K562 (cell line): Measurements from ENCODE around the gene PNKD. TPM values are rescaled to one million over a fixed set of nuclear protein-coding genes. Genes with fewer than 3 reads are reported as not detected.

Experiments used
- C11orf30 ChIP-seq: fragments of 450-650 bp; IDR thresholded peaks from 2 replicates; pipeline ENCODE4 v1.6.1; 2016; ENCODE audit warnings: low read depth, mild to moderate bottlenecking
- CBFA2T2 ChIP-seq: fragments of 450-650 bp; conservative IDR thresholded peaks from 2 replicates; pipeline ENCODE4 v1.6.1; 2017; ENCODE audit warnings: mild to moderate bottlenecking
- HLTF ChIP-seq: fragments of 450-650 bp; IDR thresholded peaks from 2 replicates; pipeline ENCODE4 v1.6.1; 2016
- MCM2 ChIP-seq: fragments of 450-650 bp; IDR thresholded peaks from 2 replicates; pipeline ENCODE4 v1.6.1; 2017; ENCODE audit warnings: low read depth, mild to moderate bottlenecking
- MEF2D ChIP-seq: conservative IDR thresholded peaks from 2 replicates; pipeline ENCODE4 v1.6.1; 2016; ENCODE audit warnings: low read depth, missing genetic modification characterization, missing compliant biosample characterization
- MTA3 ChIP-seq: fragments of 450-650 bp; formaldehyde crosslinking; IDR thresholded peaks from 2 replicates; pipeline ENCODE4 v1.6.1; 2017; ENCODE audit warnings: mild to moderate bottlenecking, borderline replicate concordance
- NFRKB ChIP-seq: fragments of 450-650 bp; IDR thresholded peaks from 2 replicates; pipeline ENCODE4 v1.6.1; 2016; ENCODE audit warnings: low read depth
- NFYB ChIP-seq: IDR thresholded peaks from 2 replicates; pipeline ENCODE4 v1.6.1; 2011; ENCODE audit warnings: mild to moderate bottlenecking, moderate library complexity; ENCODE audit not compliant: insufficient read length; ENCODE audit errors: extremely low read depth
- POLR2B ChIP-seq: fragments of 450-650 bp; IDR thresholded peaks from 2 replicates; pipeline ENCODE4 v1.6.1; 2018; ENCODE audit warnings: low read depth; ENCODE audit not compliant: partially characterized antibody
- RBFOX2 ChIP-seq: fragments of 200-400 bp; formaldehyde crosslinking; IDR thresholded peaks from 2 replicates; pipeline ENCODE4 v1.6.1; 2017; ENCODE audit warnings: low read depth, mild to moderate bottlenecking, low read length, moderate library complexity
- TAF1 ChIP-seq: IDR thresholded peaks from 2 replicates; pipeline ENCODE4 v1.6.1; 2011; ENCODE audit warnings: mild to moderate bottlenecking, low read length, moderate library complexity; ENCODE audit not compliant: insufficient read depth, control insufficient read depth, severe bottlenecking; ENCODE audit errors: extremely low read depth
- TAL1 ChIP-seq: fragments of 450-650 bp; IDR thresholded peaks from 2 replicates; pipeline ENCODE4 v1.6.1; 2016; ENCODE audit warnings: mild to moderate bottlenecking
- YY1 ChIP-seq, 3 experiments: IDR thresholded peaks; 2 replicates each; pipeline ENCODE4 v1.6.1; 2011; ENCODE audit warnings: low read length in 2 of 3, mild to moderate bottlenecking in 2 of 3, moderate library complexity in 2 of 3, borderline replicate concordance in 1 of 3, control low read depth in 1 of 3, low read depth in 1 of 3; ENCODE audit not compliant: insufficient read depth in 3 of 3, insufficient replicate concordance in 2 of 3, control insufficient read depth in 1 of 3, insufficient read length in 1 of 3; ENCODE audit errors: extremely low read depth in 1 of 3
- ZKSCAN8 ChIP-seq: fragments of 200-800 bp; sonication (Bioruptor generic); IDR thresholded peaks from 2 replicates; pipeline ENCODE4 v1.6.1; 2016; ENCODE audit warnings: missing genetic modification characterization, missing compliant biosample characterization
- ZNF561 ChIP-seq: fragments of 450-650 bp; formaldehyde crosslinking; conservative IDR thresholded peaks from 2 replicates; pipeline ENCODE4 v1.4.0; 2020; ENCODE audit warnings: mild to moderate bottlenecking, moderate library complexity
- ZNF589 ChIP-seq: fragments of 200-800 bp; sonication (Bioruptor generic); IDR thresholded peaks from 2 replicates; pipeline ENCODE4 v1.6.1; 2016; ENCODE audit warnings: low read depth, missing genetic modification characterization, missing compliant biosample characterization
- polyA plus RNA-seq, 8 experiments: library from polyadenylated mRNA; depleted of rRNA in 4 of 8; stranded (reverse) in 5 of 8; unstranded in 3 of 8; fragments of >200 nt; fragmentation: Nextera tagmentation in 2 of 8; fragmentation: Illumina TruSeq in 1 of 8; extraction: Ambion mirVana in 2 of 8; extraction: Trizol in 1 of 8; gene quantifications; 2 replicates each; pipeline versions ENCODE4 v1.2.1 to v1.2.3, GENCODE V29; 2011 to 2014; ENCODE audit warnings: inconsistent platforms in 1 of 8, missing spikeins in 1 of 8
- total RNA-seq, 7 experiments: library from RNA; depleted of rRNA in 6 of 7; stranded (reverse); fragments of >200 nt in 6 of 7; fragmentation: Illumina TruSeq in 2 of 7; extraction: Trizol in 2 of 7; gene quantifications; 2 replicates each; pipeline versions ENCODE4 v1.2.1 to v1.2.3, GENCODE V29; 2011 to 2021; ENCODE audit warnings: low replicate concordance in 1 of 7
- TF ChIP-seq, protein P1 (sequence below): fragments of 450-650 bp; IDR thresholded peaks from 2 replicates; pipeline ENCODE4 v1.6.1; 2016
- TF ChIP-seq, protein P2 (sequence below): fragments of 250-450 bp; sonication (Bioruptor Pico); IDR thresholded peaks from 2 replicates; pipeline ENCODE4 v1.8.0; 2022; ENCODE audit warnings: moderate library complexity, mild to moderate bottlenecking, inconsistent platforms
- TF ChIP-seq, protein P3 (sequence below), 2 experiments: IDR thresholded peaks in 1 of 2; conservative IDR thresholded peaks in 1 of 2; 2 replicates each; pipeline ENCODE4 v1.6.1; 2016; ENCODE audit warnings: low read depth in 2 of 2, mild to moderate bottlenecking in 1 of 2, missing compliant biosample characterization in 1 of 2, missing genetic modification characterization in 1 of 2, moderate library complexity in 1 of 2

The PNKD gene
- total and polyA plus RNA-seq, 9 of the 15 experiments (the other 6 are each of a cell fraction or from before 2014, with no cell fraction given) = 26.0 to 105 (median 60.1) TPM

DNA sequence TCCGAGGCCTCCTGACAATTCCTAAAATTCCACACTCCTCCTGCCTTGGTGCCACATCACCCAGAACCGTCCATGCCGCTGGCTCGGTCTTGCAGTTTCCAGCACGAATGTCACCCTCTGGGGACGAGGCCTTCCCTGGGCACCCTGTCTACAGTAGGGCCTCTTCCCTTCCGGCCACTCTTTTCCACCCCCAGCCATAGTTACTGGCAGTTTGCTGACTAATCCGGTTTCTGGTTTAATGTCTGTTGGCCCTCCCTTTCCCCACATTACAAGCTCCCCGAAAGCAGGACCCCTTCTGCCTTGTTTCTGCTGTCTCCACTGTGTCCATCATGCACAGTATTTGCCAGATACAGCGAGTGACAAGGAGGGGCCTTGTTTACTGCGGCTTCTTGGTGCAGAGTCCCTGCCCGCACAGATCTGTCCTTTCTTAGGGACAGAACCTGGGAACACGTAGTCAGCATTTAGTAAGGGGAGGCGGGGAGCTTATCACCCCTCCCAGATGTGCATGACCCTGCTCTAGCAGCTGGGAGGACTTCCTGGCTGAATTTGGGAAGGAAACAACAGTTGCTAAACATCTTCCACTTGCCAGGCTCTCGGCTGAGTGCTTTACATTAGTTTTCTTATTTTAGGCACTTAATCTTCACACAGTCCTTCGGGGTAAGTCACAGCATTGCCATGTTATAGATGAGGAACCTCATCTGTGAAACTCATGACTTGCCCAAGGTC, 62.8 kb downstream of the PNKD start (continued):
- TF ChIP-seq YY1 (IDR thresholded peaks at IDR 0.05; ENCODE audit: borderline replicate concordance in 1 of 3, control insufficient read depth in 1 of 3, extremely low read depth in 1 of 3, insufficient read depth in 3 of 3, insufficient read length in 1 of 3, insufficient replicate concordance in 2 of 3, low read depth in 1 of 3, low read length in 2 of 3) = peak in 1 of 3 experiments; percentile 34
- TF ChIP-seq HLTF = 0 out of 2 replicates have a peak, but pooled peaks have one; percentile 30
- TF ChIP-seq RBFOX2 = peak; percentile 70
- peak; percentile 77 for TF ChIP-seq ZKSCAN8 (CRISPR knock-in tag)
- TF ChIP-seq, protein P1, sequence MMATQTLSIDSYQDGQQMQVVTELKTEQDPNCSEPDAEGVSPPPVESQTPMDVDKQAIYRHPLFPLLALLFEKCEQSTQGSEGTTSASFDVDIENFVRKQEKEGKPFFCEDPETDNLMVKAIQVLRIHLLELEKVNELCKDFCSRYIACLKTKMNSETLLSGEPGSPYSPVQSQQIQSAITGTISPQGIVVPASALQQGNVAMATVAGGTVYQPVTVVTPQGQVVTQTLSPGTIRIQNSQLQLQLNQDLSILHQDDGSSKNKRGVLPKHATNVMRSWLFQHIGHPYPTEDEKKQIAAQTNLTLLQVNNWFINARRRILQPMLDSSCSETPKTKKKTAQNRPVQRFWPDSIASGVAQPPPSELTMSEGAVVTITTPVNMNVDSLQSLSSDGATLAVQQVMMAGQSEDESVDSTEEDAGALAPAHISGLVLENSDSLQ = peak; percentile 84
- peak; percentile 72 for TF ChIP-seq CBFA2T2
- TF ChIP-seq NFRKB = peak; percentile 91
- TF ChIP-seq MEF2D (tag) = 0 out of 2 replicates have a peak, but pooled peaks have one; percentile 18
- no peak for TF ChIP-seq NFYB
- peak; percentile 51 for TF ChIP-seq TAF1
- peak; percentile 97 for TF ChIP-seq C11orf30
- TF ChIP-seq POLR2B = peak; percentile 50
- TF ChIP-seq ZNF589 (CRISPR knock-in tag) = peak; percentile 58; the same call in 1 of the 2 replicates
- no peak for TF ChIP-seq ZNF561 (CRISPR knock-in tag)
- TF ChIP-seq, protein P2, sequence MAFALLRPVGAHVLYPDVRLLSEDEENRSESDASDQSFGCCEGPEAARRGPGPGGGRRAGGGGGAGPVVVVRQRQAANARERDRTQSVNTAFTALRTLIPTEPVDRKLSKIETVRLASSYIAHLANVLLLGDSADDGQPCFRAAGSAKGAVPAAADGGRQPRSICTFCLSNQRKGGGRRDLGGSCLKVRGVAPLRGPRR (CRISPR knock-in tag) = no peak
- TF ChIP-seq, protein P3, sequence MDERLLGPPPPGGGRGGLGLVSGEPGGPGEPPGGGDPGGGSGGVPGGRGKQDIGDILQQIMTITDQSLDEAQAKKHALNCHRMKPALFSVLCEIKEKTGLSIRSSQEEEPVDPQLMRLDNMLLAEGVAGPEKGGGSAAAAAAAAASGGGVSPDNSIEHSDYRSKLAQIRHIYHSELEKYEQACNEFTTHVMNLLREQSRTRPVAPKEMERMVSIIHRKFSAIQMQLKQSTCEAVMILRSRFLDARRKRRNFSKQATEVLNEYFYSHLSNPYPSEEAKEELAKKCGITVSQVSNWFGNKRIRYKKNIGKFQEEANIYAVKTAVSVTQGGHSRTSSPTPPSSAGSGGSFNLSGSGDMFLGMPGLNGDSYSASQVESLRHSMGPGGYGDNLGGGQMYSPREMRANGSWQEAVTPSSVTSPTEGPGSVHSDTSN (CRISPR knock-in tag; IDR thresholded peaks at IDR 0.05; ENCODE audit: low read depth) = no peak
- TF ChIP-seq, protein P3 (tag; conservative IDR thresholded peaks at IDR 0.05; ENCODE audit: low read depth) = peak; percentile 66
- TF ChIP-seq TAL1 = peak; percentile 76
- peak; percentile 75; the same call in 1 of the 2 replicates for TF ChIP-seq MTA3
- no peak for TF ChIP-seq MCM2
